Dendritic cell treated with granulocyte-macrophage colony-stimulating factor and Interleukin-4, amounts not matched to agents 40 ng/mL and 50 ng/mL, for 4 days (primary cell): ENCODE measurements around the gene RCAN1.
"Not testable (repeated sequence)": the region's sequence is repeated elsewhere in the genome, so short reads cannot be mapped to it uniquely, and the experiment has no call there.

Experiments
- H3K27ac Mint-ChIP-seq: one replicate; pipeline ENCODE4 v1.8.0; 2022; ENCODE audit warnings: mild to moderate bottlenecking, mixed read lengths
- H3K27me3 Mint-ChIP-seq: one replicate; pipeline ENCODE4 v1.8.0; 2022; ENCODE audit warnings: mild to moderate bottlenecking, mixed read lengths
- H3K36me3 Mint-ChIP-seq: one replicate; pipeline ENCODE4 v1.8.0; 2022; ENCODE audit warnings: low read depth, mixed read lengths
- H3K4me1 Mint-ChIP-seq: one replicate; pipeline ENCODE4 v1.8.0; 2022; ENCODE audit warnings: low read depth, mixed read lengths
- H3K4me3 Mint-ChIP-seq: one replicate; pipeline ENCODE4 v1.8.0; 2022; ENCODE audit warnings: mild to moderate bottlenecking, moderate library complexity, mixed read lengths
- H3K9me3 Mint-ChIP-seq: one replicate; pipeline ENCODE4 v1.8.0; 2022; ENCODE audit warnings: mixed read lengths
- intact Hi-C: fragments of 100-400 bp; cut with micrococcal nuclease; formaldehyde crosslinking; loops from one replicate; pipeline ENCODE4 v1.15.0; 2022

Gene RCAN1

GRCh38 chr21:34583926-34584563, 30.9 kb downstream of the RCAN1 start:
- Mint-ChIP-seq H3K4me1 (peaks cover 43% of the 10 kb centered on the region), H3K9me3 (no peaks in the 10 kb centered on the region), H3K36me3 (peaks cover 14% of the 10 kb centered on the region), H3K27ac (no peak overlapping the region), H3K27me3 (no peaks in the 10 kb centered on the region), H3K4me3 (no peak overlapping the region)
- intact Hi-C loops: loop anchor here (2.0 to 5.0 kb wide), 2 partner anchors 37 to 73 kb away; no protein-coding TSS in a partner anchor

DNA sequence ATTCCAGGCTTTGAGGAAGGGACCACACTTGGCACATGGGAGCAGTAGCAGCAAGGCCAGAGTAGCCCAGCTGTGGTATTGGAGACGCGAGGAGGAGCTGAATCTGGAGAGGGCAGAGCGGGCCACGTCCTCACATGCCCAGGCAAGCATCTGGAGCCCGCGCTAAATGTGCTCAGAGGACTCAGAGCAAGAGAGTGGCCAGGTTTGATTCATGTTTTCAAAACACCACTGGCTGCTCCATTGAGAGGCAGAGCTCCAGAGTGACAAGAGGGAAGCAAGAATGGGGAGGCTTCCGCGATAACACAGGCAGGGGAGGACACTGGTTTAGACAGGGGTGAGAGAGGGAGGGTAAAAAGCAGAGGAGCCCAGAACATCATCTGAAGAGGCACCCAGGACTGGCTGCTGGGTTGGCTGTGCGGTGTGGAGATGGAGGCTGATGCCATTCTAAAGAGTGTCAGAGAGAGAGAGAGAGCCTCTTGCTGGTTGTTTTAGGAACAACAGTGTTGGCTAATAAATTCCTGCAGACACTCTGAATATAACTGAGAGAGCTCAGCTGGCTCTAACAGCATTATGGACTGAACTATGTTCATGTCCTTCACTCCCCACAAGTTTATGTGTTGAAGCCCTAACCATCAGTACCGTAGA, 32.3 kb downstream of the RCAN1 start:
- H3K36me3 Mint-ChIP-seq: peaks cover 26% of the 10 kb centered on the region
- H3K9me3 Mint-ChIP-seq: no peaks in the 10 kb centered on the region
- peaks cover 46% of the 10 kb centered on the region for H3K4me1 Mint-ChIP-seq
- no peak overlapping the region for H3K4me3 Mint-ChIP-seq
- H3K27me3 Mint-ChIP-seq: no peaks in the 10 kb centered on the region
- no peak overlapping the region for H3K27ac Mint-ChIP-seq
- intact Hi-C loops: loop anchor here (2.0 to 5.0 kb wide), 2 partner anchors 35 to 72 kb away; no protein-coding TSS in a partner anchor

DNA sequence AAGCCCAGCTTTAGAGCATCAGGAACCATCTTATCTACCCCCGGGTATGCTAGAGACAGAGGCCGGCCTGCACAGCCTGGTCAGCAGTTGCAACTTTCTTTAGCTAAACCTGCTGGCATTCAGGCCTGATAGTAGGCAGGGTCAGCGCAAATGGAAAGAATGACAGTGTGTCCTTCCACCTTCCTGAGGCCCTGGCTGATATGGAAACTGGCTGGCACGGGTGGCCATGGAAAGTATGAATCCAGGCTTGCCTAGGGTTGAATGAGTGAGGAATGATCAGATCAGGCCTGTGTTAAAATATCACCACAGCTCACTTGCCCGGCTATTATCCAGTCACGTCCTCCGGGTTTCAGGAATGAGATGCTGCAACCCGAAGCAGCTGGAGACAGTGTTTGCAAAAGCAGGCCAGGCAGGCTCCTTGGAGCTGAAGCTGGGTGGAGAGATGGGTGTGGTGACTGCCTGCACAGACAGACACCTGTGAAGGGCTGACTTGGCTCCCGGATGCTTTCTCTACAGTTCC, 34.7 kb downstream of the RCAN1 start:
- intact Hi-C loops: loop anchor here (5.0 kb wide), 1 partner anchor 33 kb away; no protein-coding TSS in a partner anchor
- no peak overlapping the region for H3K4me3 Mint-ChIP-seq
- H3K27me3 Mint-ChIP-seq: no peaks in the 10 kb centered on the region
- peaks cover 62% of the 10 kb centered on the region for H3K4me1 Mint-ChIP-seq
- H3K27ac Mint-ChIP-seq: no peak overlapping the region
- H3K9me3 Mint-ChIP-seq: no peaks in the 10 kb centered on the region
- peaks cover 26% of the 10 kb centered on the region for H3K36me3 Mint-ChIP-seq

DNA sequence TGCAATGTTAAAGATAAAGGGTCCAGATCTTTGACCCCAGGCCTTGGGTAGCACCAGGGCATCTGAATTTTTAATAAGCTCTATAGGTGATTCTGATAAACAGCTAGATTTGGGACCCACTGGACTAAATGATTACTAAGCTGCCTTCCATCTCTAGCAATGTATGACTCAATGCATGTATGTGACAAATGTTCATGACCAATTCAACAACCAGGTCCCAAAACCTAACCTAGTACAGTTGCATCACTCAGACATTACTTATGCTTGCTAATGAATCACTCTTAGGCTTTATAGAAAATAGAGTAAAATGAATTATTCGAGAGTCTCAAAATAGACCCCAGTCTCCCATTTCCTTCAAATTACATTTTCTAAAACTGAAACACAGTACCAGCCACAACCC, 35.5 kb downstream of the RCAN1 start:
- Mint-ChIP-seq H3K4me1 (peaks cover 66% of the 10 kb centered on the region), H3K36me3 (peaks cover 26% of the 10 kb centered on the region), H3K27ac (no peak overlapping the region), H3K4me3 (no peak overlapping the region), H3K9me3 (no peaks in the 10 kb centered on the region), H3K27me3 (no peaks in the 10 kb centered on the region)
- intact Hi-C loops: no loop called here

- peak overlapping the region; percentile 43 for H3K27ac Mint-ChIP-seq
- no peak overlapping the region for H3K4me3 Mint-ChIP-seq
- peaks cover 41% of the 10 kb centered on the region for H3K4me1 Mint-ChIP-seq
- peaks cover 16% of the 10 kb centered on the region for H3K9me3 Mint-ChIP-seq
- intact Hi-C loops: no loop called here
- H3K27me3 Mint-ChIP-seq: no peaks in the 10 kb centered on the region
- H3K36me3 Mint-ChIP-seq: peaks cover 41% of the 10 kb centered on the region
Observed at GRCh38 chr21:34576041-34576511, 38.8 kb downstream of the RCAN1 start.

DNA sequence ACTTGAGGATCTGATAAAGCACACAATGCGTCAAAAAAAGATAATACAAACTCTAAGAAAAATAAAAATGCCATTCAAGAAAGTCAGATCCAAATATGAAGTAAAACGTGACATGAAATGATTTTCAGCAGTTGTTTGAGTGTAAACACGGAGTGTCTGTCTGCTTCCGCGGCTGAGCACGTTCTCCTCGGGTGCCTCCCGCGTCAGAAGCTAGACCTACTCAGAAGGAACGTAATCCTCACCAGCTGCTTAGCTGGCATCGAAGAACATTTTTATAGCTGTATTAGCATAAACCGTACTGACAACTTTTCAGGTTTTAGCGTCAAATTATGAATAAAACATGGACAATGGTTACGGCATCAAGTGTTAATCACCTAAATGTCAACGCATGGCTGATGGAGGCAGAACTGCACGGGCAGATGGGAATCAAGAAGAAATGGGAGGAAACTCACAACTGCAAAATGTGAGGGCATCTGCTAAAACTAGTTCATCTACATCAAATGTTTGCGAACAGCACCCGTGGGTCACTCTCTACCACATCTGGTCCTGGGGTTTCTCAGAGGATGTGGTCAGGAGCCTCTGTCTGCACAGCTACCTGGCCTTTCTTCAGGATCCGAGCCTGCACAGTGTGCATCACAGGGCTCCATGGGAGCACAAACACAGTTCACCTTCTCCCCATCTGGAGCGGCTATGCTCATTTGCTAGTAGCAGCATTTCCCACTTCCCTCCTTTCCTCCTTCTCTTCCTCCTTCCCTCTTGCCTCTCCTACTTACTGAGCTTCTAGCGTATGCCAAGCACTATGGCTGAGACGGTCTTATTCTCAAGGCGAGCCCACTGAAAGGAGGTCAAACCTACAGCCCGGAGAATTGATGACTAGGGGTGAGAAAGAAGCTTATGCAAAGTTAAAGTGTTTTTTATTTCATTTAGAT, 40.0 kb downstream of the RCAN1 start:
- Mint-ChIP-seq H3K27me3 (no peaks in the 10 kb centered on the region), H3K4me3 (no peak overlapping the region), H3K36me3 (peaks cover 34% of the 10 kb centered on the region), H3K27ac (no peak overlapping the region), H3K9me3 (peaks cover 16% of the 10 kb centered on the region), H3K4me1 (peaks cover 31% of the 10 kb centered on the region)
- intact Hi-C loops: no loop called here

DNA sequence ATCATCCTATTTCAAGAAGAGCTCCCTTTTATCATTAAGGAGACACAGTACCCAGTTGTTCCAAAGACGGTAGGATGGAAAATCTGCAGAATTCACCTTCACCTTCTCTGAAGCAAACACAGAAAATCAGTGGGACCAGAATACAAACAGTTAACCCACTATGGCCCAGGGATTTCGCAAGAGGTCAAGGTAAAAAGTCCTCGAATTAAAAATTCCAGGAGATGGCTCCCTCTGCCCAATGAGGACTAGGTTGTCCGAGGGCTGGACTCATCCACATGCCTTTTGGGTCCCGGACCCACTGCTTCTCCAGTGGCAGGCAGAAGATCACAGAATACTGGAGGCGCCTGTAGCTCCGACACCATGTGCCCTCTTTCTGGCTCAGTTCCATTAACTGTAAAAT, 42.9 kb downstream of the RCAN1 start:
- intact Hi-C loops: no loop called here
- peaks cover 36% of the 10 kb centered on the region for H3K4me1 Mint-ChIP-seq
- peaks cover 31% of the 10 kb centered on the region for H3K36me3 Mint-ChIP-seq
- peaks cover 16% of the 10 kb centered on the region for H3K9me3 Mint-ChIP-seq
- no peaks in the 10 kb centered on the region for H3K27me3 Mint-ChIP-seq
- H3K4me3 Mint-ChIP-seq: no peak overlapping the region
- H3K27ac Mint-ChIP-seq: no peak overlapping the region

- Mint-ChIP-seq H3K27me3 (no peaks in the 10 kb centered on the region), H3K4me1 (peaks cover 24% of the 10 kb centered on the region), H3K4me3 (no peak overlapping the region), H3K27ac (no peak overlapping the region), H3K9me3 (peaks cover 16% of the 10 kb centered on the region), H3K36me3 (peaks cover 41% of the 10 kb centered on the region)
- intact Hi-C loops: no loop called here
Observed at GRCh38 chr21:34570313-34570712, 44.6 kb downstream of the RCAN1 start.

GRCh38 chr21:34569381-34569979, 45.4 kb downstream of the RCAN1 start:
- H3K4me3 Mint-ChIP-seq: no peak overlapping the region
- H3K27ac Mint-ChIP-seq: no peak overlapping the region
- peaks cover 18% of the 10 kb centered on the region for H3K4me1 Mint-ChIP-seq
- intact Hi-C loops: no loop called here
- H3K36me3 Mint-ChIP-seq: peaks cover 42% of the 10 kb centered on the region
- H3K9me3 Mint-ChIP-seq: peaks cover 16% of the 10 kb centered on the region
- no peaks in the 10 kb centered on the region for H3K27me3 Mint-ChIP-seq

DNA sequence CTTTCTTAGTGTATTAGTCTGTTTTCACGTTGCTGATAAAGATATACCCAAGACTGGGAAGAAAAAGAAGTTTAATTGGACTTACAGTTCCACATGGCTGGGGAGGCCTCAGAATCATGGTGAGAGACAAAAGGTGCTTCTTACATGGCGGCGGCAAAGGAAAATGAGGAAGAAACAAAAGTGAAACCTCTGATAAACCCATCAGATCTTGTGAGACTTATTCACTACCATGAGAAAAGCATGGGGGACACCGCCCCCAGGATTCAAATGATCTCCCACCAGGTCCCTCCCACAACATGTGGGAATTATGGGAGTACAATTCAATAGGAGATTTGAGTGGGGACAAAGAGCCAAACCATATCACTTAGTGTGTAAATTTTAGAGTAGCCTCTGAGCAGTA, 46.1 kb downstream of the RCAN1 start:
- intact Hi-C loops, H3K27me3 Mint-ChIP-seq, H3K27ac Mint-ChIP-seq, H3K4me3 Mint-ChIP-seq: not testable (repeated sequence)
- Mint-ChIP-seq H3K4me1 (peaks cover 25% of the 10 kb centered on the region), H3K9me3 (peaks cover 16% of the 10 kb centered on the region), H3K36me3 (peaks cover 49% of the 10 kb centered on the region)

DNA sequence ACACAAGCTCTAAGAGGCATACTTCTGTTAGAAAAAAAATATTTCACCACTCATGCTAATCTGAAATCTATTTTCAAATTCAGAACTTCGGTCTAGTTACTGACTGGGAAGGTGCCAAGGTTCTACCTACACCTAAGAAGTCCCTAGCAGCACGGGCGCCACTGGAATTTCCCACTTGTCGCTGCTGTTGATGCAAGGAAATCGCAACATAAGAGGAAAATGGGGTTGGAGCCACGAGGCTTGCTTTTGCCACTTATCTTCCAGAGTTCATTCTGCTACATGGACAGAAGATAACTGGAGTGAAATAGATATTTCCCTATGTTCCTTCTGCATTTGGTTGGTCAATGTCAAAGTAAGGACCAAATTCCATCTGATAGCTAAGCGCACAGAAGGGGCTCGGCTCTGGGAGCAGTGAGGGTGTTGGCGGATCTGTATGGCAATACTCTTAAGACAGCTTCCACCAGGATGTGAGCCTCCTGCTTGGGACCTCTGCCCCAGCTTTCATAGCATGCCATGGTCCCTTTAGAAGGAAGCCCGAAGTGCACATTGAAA, 47.2 kb downstream of the RCAN1 start:
- Mint-ChIP-seq H3K27ac (no peak overlapping the region), H3K9me3 (peaks cover 6% of the 10 kb centered on the region), H3K4me1 (peaks cover 27% of the 10 kb centered on the region), H3K4me3 (no peak overlapping the region), H3K27me3 (no peaks in the 10 kb centered on the region), H3K36me3 (peaks cover 41% of the 10 kb centered on the region)
- intact Hi-C loops: no loop called here

DNA sequence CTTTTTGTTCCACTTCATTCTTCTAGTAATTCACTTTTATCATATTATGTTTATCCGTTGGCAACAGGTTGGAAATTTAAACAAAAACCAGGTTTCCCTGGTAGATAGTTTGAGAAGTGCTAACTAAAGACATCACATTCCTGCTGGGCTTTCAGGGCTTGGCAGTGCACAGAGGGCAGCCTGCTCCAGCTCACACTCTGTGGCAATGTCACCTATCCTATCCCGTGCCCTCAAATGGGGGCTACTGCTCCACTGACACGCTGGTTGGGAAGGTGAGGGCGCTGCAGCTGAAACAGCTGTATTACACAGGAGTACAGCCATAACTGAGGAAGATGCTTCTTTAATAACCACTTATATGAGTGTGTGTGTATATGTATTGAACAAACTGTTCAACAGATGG, 49.7 kb downstream of the RCAN1 start:
- H3K4me3 Mint-ChIP-seq: no peak overlapping the region
- intact Hi-C loops: no loop called here
- H3K4me1 Mint-ChIP-seq: peaks cover 43% of the 10 kb centered on the region
- H3K27ac Mint-ChIP-seq: no peak overlapping the region
- H3K27me3 Mint-ChIP-seq: no peaks in the 10 kb centered on the region
- no peaks in the 10 kb centered on the region for H3K9me3 Mint-ChIP-seq
- peaks cover 34% of the 10 kb centered on the region for H3K36me3 Mint-ChIP-seq

DNA sequence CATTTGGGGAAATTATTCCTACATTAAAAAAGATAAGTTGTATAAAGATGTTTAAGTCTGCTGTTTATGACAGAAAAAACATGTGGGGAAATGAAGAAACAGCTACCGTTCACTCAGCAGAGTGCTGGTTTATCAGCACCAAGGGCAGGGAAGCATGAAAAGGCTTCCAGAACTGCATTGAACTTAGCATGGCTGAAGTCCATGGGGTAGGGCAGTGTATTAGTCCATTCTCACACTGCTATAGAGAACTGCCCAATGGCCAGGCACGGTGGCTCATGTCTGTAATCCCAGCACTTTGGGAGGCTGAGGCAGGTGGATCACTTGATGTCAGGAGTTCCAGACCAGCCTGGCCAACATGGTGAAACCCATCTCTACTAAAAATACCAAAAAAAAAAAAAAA, 51.5 kb downstream of the RCAN1 start:
- H3K27me3 Mint-ChIP-seq, H3K27ac Mint-ChIP-seq, intact Hi-C loops, H3K9me3 Mint-ChIP-seq, H3K4me3 Mint-ChIP-seq: not testable (repeated sequence)
- Mint-ChIP-seq H3K4me1 (peaks cover 28% of the 10 kb centered on the region), H3K36me3 (peaks cover 23% of the 10 kb centered on the region)
